Endothelial cell of umbilical vein (primary cell): Measurements from ENCODE around the gene KCNH1.

Source experiments
- EZH2 ChIP-seq: IDR thresholded peaks from 2 replicates; pipeline ENCODE4 v1.6.1; 2012; ENCODE audit warnings: borderline replicate concordance, low read depth, mild to moderate bottlenecking, moderate library complexity, low read length, inconsistent platforms; ENCODE audit not compliant: severe bottlenecking
- GATA2 ChIP-seq: IDR thresholded peaks from 2 replicates; pipeline ENCODE4 v1.7.0; 2011; ENCODE audit warnings: low read depth, mild to moderate bottlenecking, moderate library complexity, mixed read lengths, low read length; ENCODE audit not compliant: insufficient read length, insufficient read depth
- POLR2A ChIP-seq: IDR thresholded peaks from 2 replicates; pipeline ENCODE4 v1.6.1; 2012; ENCODE audit warnings: low read depth, mild to moderate bottlenecking, control low read depth, low read length
- POLR2AphosphoS5 ChIP-seq: IDR thresholded peaks from 2 replicates; pipeline ENCODE4 v1.6.1; 2012; ENCODE audit warnings: low read depth, mild to moderate bottlenecking, control low read depth, low read length, moderate library complexity; ENCODE audit not compliant: insufficient read depth
- TF ChIP-seq, protein P1 (sequence below), 2 donors: IDR thresholded peaks; 1 replicate in 1 of 2; 2 replicates in 1 of 2; pipeline ENCODE4 v1.5.1; 2011; ENCODE audit warnings: low read length in 2 of 2, mild to moderate bottlenecking in 2 of 2, moderate library complexity in 2 of 2, control low read depth in 1 of 2, inconsistent platforms in 1 of 2, low read depth in 1 of 2; ENCODE audit not compliant: insufficient read depth in 1 of 2; ENCODE audit errors: extremely low read depth in 1 of 2
- TF ChIP-seq, protein P2 (sequence below): IDR thresholded peaks from 2 replicates; pipeline ENCODE4 v1.6.1; 2011; ENCODE audit not compliant: insufficient read depth, insufficient read length

DNA sequence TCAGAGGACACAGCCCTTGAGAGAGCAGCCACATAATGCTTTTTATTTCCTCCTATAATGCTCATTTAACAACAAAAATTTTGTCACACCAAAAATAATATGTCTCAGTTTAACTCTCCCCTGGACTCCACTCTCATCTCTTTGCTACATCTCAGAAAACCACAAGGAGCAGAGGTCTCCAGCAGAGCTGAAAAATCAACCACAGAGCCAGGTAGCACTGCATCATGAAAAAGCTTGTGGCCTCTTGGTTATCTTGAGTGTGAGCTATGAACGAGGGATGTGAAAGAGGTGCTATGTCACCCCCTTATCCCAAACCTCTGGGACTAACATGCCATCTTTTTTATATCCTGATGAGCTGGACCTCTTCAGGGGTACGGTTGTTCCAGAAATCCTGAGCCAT is 44.4 kb downstream of the KCNH1 start:
- TF ChIP-seq, protein P1, sequence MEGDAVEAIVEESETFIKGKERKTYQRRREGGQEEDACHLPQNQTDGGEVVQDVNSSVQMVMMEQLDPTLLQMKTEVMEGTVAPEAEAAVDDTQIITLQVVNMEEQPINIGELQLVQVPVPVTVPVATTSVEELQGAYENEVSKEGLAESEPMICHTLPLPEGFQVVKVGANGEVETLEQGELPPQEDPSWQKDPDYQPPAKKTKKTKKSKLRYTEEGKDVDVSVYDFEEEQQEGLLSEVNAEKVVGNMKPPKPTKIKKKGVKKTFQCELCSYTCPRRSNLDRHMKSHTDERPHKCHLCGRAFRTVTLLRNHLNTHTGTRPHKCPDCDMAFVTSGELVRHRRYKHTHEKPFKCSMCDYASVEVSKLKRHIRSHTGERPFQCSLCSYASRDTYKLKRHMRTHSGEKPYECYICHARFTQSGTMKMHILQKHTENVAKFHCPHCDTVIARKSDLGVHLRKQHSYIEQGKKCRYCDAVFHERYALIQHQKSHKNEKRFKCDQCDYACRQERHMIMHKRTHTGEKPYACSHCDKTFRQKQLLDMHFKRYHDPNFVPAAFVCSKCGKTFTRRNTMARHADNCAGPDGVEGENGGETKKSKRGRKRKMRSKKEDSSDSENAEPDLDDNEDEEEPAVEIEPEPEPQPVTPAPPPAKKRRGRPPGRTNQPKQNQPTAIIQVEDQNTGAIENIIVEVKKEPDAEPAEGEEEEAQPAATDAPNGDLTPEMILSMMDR (IDR thresholded peaks at IDR 0.05; ENCODE audit: extremely low read depth in 1 of 2, insufficient read depth in 1 of 2, low read depth in 1 of 2, low read length in 2 of 2) = no peak
- TF ChIP-seq, protein P2, sequence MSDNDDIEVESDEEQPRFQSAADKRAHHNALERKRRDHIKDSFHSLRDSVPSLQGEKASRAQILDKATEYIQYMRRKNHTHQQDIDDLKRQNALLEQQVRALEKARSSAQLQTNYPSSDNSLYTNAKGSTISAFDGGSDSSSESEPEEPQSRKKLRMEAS = no peak
- TF ChIP-seq EZH2 (no peak), POLR2A (no peak), POLR2AphosphoS5 (no peak), GATA2 (no peak)
